NOMO-1 treated with dmso at 0.1 percent for 144 hours (cell line): ENCODE data around the gene OR6N2.

Experiments
- DNase-seq: peaks from one replicate; lab custom pipeline; 2025; ENCODE audit not compliant: unreplicated experiment; lab: John Stamatoyannopoulos, UW

The OR6N2 gene

GRCh38 chr1:158781104-158781503 lies at the start of gene OR6N2:
Gene OR6N2, minus strand, starts transcription at chr1:158781204. Its CDS starts 3,569 bp downstream, at chr1:158777635.
- DNase-seq: no peak

GRCh38 chr1:158830074-158830677 lies 49.2 kb upstream of the OR6N2 start:
- DNase-seq: no peak

GRCh38 chr1:158821723-158822122 lies 40.7 kb upstream of the OR6N2 start:
- DNase-seq: no peak

- peak; percentile 42 for DNase-seq
Measured at GRCh38 chr1:158819461-158820443, 38.7 kb upstream of the OR6N2 start.

- DNase-seq: no peak
Measured at GRCh38 chr1:158818975-158819431, 38.0 kb upstream of the OR6N2 start.

GRCh38 chr1:158818560-158818959 lies 37.6 kb upstream of the OR6N2 start:
- DNase-seq: peak; percentile 49

GRCh38 chr1:158814970-158815369 lies 34.0 kb upstream of the OR6N2 start:
- DNase-seq: no peak

GRCh38 chr1:158813164-158813563 lies 32.2 kb upstream of the OR6N2 start:
- DNase-seq: no peak

- no peak for DNase-seq
Measured at GRCh38 chr1:158812336-158812735, 31.3 kb upstream of the OR6N2 start.

GRCh38 chr1:158810311-158810710 lies 29.3 kb upstream of the OR6N2 start:
- DNase-seq: peak; percentile 34

GRCh38 chr1:158809862-158810261 lies 28.9 kb upstream of the OR6N2 start:
- DNase-seq: peak; percentile 70

- DNase-seq: peak; percentile 40
Measured at GRCh38 chr1:158809256-158809655, 28.3 kb upstream of the OR6N2 start.

GRCh38 chr1:158806916-158807536 lies 26.0 kb upstream of the OR6N2 start:
- no peak for DNase-seq

GRCh38 chr1:158803678-158804077 lies 22.7 kb upstream of the OR6N2 start:
- no peak for DNase-seq

- DNase-seq: peak; percentile 51
Measured at GRCh38 chr1:158801396-158801795, 20.4 kb upstream of the OR6N2 start.

GRCh38 chr1:158800526-158800925 lies 19.5 kb upstream of the OR6N2 start:
- no peak for DNase-seq

GRCh38 chr1:158799689-158800088 lies 18.7 kb upstream of the OR6N2 start:
- DNase-seq: no peak

- DNase-seq: no peak
Measured at GRCh38 chr1:158798531-158798930, 17.5 kb upstream of the OR6N2 start.

GRCh38 chr1:158794247-158794646 lies 13.2 kb upstream of the OR6N2 start:
- no peak for DNase-seq

GRCh38 chr1:158793604-158794003 lies 12.6 kb upstream of the OR6N2 start:
- no peak for DNase-seq
